RKO (cell line): ENCODE data around the gene LETMD1.
"Not testable (repeated sequence)": the region's sequence is repeated elsewhere in the genome, so short reads cannot be mapped to it uniquely, and the experiment has no call there.

Source experiments
- DNase-seq: peaks from one replicate; pipeline ENCODE4 v3.0.0-alpha.2; 2016; ENCODE audit warnings: low spot score

Gene LETMD1, protein sequence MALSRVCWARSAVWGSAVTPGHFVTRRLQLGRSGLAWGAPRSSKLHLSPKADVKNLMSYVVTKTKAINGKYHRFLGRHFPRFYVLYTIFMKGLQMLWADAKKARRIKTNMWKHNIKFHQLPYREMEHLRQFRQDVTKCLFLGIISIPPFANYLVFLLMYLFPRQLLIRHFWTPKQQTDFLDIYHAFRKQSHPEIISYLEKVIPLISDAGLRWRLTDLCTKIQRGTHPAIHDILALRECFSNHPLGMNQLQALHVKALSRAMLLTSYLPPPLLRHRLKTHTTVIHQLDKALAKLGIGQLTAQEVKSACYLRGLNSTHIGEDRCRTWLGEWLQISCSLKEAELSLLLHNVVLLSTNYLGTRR

DNA sequence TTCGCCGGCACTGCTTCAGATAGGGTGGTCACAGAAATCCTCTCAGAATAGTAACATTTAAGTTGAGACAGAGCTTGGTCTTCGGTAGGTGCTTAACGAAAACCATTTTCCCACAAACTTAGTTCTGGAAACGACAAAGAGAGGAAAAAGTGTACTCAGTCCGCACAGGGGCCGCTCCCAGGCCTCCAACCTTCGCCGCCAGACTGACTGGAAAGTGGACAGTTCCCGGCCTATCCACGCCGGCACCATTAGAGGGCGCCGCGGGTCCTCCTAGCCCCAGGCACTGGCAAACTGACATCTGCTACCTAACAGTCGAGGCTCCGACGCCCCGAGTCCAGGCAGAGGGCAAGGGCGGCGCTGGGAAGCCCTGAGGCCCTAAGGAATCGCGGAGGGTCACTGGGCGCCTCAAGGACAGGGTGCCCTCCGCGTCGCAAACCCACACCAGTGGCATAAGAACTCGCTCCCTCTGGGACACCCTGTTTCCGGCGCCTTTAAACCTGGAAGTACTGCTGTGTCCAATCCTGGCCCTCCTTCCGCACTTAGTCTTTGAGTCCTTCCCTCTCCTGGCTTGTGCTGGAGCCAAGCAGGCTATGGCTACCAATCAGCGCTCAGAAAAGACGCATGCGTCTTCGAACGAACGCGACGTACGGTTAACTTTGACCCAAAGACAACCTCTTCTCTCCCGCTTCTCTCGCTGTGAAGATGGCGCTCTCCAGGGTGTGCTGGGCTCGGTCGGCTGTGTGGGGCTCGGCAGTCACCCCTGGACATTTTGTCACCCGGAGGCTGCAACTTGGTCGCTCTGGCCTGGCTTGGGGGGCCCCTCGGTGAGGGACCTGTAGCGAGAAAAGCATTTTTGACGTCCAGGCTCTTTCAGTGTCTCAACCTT, at the start of gene LETMD1:
Gene LETMD1 (plus strand): TSS at position 673 of the 886 bp plus-strand sequence. CDS start 30 bp downstream, at position 703.
- DNase-seq: peak; percentile 99

DNA sequence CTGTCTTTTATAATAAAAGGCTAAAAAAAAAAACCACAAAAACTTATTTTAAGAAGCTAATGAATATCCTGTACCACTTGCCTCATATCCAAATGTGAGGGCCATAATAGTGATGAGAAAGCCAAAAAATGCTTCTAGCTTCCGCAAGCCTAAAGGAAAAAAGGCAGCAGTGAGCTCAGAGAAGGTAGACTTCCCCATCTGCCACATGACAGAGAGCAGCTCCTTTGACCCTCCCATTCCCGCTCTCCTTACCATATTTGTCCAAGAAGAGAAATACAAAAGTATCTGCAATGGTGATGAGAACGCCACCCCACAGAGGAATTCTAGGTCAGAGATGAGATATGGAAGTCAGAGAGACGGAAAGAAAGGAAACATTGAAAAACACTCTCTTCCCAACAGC, 49.0 kb upstream of the LETMD1 start:
- DNase-seq: no peak

DNA sequence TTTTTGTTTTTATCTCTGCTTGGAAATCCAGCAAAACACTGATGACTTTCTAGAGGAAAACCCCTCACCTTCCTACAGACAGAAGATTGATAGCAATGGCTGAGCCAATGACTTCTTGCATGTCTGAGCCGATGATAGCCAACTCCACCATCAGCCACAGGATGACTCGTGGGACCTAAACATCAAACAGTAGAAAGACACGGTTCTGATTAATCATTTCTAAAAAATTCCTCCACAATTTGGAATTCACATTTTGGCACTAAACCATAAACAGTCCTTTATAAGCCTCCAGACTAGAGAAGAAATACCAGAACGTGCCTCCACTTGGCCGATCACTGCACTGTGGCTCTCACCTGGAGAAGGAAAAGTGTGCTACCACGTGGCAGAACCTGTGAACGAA, 47.9 kb upstream of the LETMD1 start:
- peak; percentile 14 for DNase-seq

DNA sequence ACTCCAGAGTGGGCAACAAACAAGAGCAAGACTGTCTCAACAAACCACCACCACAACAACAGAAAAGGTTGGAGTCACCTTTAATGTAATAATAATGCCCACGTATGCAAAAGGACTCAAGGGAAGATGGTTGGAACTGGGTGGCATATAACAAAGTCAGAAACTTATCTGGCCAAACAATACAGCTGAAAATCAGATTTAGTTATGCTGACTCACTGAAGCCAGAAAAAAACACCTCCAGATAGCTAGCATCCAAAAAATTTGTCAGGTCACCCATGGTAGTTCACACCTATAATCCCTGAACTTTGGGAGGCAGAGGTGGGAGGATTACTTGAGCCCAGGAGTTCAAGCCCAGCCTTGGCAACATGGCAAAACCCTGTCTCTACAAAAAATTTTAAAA, 46.3 kb upstream of the LETMD1 start:
- DNase-seq: no peak

DNA sequence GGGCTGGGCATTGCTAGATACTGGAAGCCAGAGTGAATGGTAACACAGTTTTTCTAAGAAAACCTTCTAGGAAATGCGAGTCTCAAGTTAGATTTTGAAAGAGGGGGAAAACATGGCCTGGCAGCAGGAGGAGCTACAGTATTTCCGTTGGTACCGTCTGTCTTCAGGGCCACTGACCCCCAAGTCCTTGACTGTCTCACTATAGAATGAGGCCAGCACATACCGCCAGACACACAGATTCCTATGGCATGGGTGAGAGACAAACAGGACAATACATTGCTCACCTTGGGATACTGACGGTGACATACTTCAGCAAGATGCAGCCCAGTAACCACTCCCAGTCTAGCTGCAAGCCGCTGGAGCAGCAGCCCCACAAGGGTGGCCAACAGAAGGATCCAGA, 43.6 kb upstream of the LETMD1 start:
- no peak for DNase-seq

DNA sequence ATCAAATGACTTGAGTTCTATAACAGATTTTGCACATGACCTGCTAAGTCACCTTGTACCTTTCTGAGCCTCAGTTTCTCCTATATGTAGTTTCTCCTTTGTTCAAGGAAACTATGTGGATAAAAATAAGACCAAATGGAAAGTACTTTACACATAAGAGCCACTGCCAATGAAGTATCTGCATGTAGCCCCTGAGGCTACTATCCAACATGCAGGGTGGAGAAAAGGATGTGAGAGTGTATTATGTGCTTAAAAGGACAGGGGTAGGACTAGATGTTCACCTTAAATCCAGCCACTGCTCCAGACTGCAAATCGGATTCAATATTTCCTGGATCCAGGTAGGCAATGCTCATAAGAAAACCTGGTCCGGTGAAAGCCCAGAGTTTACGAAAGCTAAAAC, 43.1 kb upstream of the LETMD1 start:
- DNase-seq: no peak

DNA sequence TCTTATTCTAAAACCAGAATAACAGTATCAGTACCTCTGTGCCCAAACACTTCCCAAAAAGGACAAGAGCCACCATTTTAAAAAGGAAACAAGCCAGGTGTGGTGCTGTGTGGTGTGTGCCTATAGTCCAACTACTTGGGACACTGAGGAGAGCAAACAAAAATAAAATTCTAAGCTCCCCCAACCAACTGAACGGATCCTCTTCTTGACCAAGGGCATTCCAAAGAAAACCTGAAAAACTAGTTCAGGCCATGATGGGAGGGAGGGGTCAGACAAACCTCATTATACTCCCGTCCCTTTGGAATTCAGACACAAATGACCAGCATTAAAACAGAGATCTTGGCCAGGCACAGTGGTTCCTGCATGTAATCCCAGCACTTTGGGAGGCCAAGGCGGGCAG, 42.5 kb upstream of the LETMD1 start:
- DNase-seq: no peak

DNA sequence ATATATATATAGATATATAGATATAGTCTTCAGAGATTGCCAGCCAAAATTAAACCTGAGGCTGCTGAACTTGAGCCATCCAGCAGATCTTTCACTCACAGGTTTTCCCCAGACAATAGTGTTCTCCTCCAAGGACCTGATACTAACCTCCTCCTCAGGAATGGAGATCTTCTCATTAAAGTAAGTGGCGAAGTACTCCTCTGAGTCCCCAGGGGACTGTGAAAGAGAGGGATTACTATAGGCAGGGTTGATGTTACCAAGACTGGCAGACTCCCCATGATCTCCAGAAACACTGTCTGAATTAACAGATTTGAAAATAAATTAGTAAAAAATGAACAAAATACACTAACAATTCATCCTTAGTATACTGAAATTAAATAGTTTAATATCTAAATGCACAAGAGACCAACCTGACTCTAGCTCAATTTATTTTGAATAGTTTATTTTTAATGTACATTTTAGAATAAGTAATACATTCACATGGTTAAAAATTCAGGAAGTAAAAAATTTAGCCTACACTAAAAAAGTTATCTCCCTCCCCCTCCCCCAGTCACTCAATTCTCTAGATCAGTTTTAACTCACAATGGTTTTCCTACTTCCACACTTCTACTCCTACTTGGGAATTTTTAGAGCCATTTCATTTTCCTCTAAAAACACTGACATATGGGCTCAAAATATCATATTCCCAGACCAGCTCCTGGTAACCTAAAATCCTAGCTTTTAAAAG, 39.6 kb upstream of the LETMD1 start:
- no peak for DNase-seq

DNA sequence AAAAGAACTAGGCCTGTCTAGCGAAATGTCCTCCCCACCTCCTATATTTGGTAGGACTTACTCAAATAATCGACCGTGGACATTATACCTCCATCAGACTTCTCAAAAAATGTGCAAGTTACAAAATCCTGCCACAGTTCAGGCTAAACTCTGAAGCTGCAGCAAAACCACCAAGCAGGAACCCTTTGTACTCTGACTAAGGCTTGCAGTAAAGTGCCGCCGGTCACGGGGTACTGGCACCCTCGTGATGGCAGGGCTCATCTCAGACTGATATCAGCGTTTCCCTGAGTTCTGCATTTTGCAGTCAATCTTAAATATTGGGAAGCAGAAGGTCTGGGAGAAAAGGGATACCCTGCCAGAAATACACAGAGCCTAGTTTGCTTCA, 39.1 kb upstream of the LETMD1 start:
- no peak for DNase-seq

DNA sequence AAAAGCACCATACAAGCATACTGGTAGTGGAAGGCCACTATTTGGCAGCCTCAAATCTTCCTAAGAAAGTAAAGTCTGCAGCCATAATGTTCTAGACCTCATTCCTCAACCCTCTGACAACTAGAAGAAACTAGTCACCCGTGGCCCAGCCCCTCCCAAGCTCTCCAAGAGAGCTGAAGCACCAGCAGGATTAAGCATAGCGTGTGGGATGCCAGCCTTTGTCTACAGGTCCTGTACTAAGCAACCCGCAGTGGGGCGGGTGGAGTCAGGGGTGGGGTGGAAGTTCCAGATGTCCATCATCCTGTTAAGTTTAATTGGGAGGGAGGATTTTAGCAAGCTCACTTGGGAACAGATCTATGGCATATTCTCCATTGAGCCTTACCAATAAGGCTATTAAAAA, 36.2 kb upstream of the LETMD1 start:
- no peak for DNase-seq

DNA sequence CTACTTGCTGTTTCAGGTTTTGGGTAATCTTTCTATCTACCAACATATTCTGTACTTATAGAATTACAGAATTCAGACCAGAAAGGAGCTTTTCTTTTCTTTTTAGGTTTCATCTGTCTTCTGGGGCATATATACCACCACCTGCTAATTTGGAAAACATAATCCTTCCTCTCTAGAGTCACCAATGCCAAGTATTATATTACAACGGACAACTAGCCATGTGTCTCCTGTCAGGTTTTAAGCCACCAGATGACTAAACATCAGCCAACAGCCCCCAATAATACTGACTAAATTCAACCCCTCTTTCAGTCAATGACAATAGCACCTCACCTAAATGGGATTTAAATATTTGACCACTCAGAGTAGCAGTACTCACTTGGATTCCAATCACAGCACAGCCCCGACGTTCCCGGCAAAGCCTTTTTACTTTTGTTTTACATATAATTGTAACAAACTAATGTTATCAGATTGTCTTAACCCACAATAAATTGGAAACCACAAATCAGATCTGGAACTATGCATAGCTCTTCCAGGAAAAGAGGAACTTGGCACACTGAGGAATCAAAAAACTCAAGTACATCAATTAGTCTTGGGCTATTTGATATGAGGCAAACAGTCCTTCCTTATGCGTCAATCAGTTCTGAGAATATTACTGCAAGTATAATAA, 35.4 kb upstream of the LETMD1 start:
- DNase-seq: no peak

DNA sequence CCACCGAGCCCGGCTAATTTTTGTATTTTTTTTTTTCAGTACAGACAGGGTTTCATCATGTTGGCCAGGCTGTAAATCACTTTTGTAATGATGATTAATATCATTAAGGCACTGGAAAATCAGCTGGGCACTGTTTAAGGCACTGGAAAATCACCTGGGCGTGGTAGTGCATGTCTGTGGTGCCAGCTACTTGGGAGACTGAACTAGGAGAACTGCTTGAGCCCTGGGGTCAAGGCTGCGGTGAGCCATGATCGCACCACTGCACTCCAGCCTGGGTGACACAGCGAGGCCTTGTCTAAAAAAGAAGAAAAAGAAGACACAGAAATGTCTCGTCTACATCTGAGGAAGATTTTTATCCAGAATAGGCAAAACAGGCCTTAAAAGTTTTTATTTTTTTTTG, 34.7 kb upstream of the LETMD1 start:
- no peak for DNase-seq

DNA sequence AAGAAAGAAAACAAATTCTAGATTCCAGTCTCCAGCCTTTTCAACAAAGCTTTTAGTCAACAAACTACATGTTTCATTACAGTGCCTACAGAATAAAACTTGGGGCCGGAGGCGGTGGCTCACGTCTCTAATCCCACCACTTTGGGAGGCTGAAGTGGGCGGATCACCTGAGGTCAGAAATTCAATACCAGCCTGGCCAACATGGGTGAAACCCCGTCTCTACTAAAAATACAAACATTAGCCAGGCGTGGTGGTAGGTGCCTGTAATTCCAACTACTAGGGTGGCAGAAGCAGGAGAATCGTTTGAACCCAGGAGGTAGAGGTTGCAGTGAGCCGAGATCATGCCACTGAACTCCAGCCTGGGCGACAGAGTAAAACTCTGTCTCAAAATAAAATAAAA, 33.7 kb upstream of the LETMD1 start:
- not testable (repeated sequence) for DNase-seq

DNA sequence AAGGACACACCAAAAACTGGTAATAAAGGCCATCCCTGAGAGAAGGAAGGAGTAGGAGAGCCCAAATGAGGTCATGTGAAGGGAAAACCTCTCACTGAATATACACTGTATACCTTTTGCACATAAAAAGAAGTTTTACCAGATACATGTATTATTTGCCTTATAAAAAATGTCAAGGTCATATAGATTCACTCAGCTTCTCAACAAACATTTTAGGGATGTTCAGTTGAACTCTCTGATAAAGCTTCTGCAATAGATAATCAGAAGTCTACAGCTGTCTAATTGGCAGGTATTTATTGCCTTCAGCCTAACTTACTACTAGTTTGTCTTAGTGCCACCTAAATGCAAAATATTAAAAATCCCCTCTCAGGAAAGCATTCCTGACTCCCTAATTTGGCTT, 30.7 kb upstream of the LETMD1 start:
- DNase-seq: no peak

DNA sequence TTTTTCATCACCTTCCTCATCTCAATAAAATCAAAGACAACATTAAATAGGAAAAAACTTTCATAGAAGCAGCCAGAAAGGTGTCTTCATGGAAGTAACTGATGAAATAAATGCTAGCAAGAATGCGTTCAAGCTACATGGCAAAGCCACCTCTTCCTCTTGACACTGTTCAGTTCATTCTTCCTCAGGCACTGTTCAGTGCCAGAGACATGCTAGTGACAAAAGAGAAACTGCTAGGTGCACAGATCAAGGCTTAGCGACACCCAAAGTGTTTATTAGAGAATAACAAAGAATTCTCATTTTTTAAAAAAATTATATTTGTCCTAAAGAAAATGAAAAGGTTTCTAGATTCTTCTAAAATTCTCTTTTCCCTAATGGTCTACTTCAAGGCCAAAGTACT, 29.2 kb upstream of the LETMD1 start:
- no peak for DNase-seq

DNA sequence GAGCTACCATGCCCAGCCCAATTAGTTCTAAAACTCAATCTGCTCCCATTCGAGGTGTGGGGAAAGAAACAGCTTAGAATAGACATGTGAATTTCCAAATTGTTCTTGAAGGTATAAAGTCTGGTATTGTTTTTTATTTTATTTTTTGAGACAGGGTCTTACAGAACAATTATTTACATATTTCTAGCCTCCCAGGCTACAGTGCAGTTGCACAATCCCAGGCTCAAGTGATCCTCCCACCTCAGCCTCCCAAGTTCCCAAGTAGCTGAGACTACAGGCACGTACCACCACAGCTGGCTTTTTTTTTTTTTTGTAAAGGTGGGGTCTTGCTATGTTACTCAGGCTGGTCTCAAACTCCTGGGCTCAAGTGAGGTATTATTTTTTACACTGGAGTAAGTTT, 28.2 kb upstream of the LETMD1 start:
- no peak for DNase-seq

DNA sequence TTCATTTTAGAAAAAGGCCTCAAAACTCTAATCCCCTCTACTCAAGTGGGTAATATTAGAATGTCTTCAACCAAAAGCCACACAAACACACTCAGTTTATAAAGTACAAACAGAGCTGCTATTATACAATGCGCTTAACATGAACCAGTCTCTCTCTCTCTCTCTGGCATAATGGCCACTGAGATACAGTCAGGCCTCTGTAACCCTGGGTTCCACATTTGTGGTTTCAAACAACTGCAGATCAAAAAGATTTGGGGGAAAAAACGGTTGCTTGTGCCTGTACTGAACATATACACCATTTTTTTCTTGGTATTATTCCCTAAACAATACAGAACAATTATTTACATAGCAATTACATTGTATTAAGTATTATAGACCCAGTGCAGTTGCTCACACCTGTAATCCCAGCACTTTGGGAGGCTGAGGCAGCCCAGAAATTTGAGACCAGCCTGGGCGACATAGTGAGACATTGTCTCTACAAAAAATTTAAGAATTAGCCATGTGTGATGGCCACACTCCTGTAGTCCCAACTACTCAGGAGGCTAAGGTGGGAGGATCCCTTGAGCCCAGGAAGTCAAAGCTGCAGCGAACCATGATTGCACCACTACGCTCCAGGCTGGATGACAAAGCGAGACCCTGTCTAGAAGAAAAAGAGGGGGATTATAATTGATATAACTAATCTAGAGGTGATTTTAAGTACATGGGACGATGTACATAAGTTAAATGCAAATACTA, 27.5 kb upstream of the LETMD1 start:
- DNase-seq: no peak

DNA sequence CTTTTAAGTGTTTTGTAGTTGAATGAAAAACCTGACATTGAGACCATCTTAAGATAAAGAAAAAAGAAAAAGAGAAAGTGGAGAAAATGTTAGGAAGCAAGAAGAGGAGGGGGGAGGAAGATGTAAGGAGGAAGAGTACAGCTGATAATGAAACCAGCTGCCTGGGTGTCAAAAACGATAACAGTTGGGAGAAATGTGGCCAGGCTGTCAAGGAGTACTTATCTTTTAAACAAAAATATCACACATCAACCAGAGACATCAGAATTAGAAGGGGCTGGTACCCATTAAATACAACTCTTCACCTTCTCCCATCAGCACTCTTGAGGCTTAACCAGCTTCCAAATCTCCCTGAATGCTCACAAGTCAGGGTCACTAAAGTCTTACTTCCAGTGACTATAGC, 26.4 kb upstream of the LETMD1 start:
- DNase-seq: no peak

DNA sequence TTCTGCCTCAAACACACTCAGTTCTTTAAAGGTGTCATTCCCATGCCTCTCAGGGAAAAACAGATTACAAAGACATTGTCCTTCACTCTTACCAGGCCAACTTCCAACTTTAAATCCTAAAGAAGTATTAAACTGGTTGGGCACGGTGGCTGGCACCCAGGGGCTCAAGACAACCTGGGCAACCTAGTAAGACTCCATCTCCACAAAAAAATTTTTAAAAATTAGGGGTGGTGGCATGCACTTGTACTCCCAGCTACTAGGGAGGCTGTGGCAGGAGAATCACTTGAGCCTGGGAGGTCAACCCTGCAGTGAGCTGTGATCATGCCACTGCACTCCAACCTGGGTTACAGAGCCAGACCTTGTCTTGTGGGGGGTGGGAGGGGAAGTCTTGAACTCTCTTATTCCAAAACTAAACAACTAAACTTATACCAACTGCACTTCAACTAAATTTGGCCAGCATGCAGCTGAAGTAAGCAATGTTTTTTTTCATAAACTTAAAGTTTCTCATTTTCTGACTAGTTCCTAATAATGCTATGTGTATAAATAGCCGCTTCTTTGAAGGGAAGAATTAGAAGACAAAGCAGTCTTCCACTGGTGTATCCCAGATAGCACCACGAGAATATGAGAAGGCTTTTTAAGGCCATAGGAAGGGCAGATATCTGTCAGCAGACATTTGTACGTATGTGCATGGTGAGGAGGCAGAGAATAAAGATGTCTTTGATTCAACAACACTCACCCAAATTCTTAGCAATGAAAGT, 24.3 kb upstream of the LETMD1 start:
- DNase-seq: no peak

DNA sequence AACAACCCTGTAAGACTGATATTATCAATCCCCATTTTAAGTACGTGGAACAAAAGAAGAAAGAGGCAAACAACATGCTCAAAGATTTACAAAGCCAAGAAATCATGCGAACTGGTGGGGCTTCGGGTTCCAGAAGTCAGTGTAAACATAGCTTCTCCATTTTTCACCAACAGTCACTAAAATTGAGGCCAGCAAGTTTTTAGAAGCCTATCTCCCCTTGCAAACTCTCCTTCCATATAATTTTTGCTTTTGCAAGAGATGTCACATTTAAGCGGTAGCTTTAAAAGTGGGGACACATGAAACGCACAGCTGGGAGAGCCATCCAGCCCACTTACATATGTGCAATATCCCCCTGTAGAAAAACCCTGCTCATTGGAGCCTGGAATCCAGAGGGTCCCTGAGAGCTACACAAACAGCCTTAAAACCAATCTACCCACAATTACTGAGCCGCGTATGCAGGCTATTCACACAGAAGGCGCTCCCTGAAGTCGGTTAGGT, 22.7 kb upstream of the LETMD1 start:
- DNase-seq: no peak
